COLO829 (cell line): ENCODE data around the gene NRXN3.

Experiments used
- DNase-seq: peaks from one replicate; pipeline ENCODE4 v3.0.0; 2012; ENCODE audit warnings: low spot score

The NRXN3 gene

GRCh38 chr14:79476552-79476951 lies 1306.4 kb downstream of the NRXN3 start:
- no peak for DNase-seq

GRCh38 chr14:79480212-79480611 lies 1310.0 kb downstream of the NRXN3 start:
- no peak for DNase-seq

GRCh38 chr14:79482825-79483224 lies 1312.7 kb downstream of the NRXN3 start:
- DNase-seq, result no peak

GRCh38 chr14:79483477-79484388 lies 1313.6 kb downstream of the NRXN3 start:
- DNase-seq, result peak; percentile 94

GRCh38 chr14:79487632-79488031 lies 1317.5 kb downstream of the NRXN3 start:
- DNase-seq, result no peak

GRCh38 chr14:79491161-79491560 lies 1321.0 kb downstream of the NRXN3 start:
- DNase-seq, result no peak

GRCh38 chr14:79493081-79493645 lies 1323.0 kb downstream of the NRXN3 start:
- no peak for DNase-seq

GRCh38 chr14:79496701-79497100 lies 1326.5 kb downstream of the NRXN3 start:
- DNase-seq, result no peak

- no peak for DNase-seq
Measured at GRCh38 chr14:79500489-79500888, 1330.3 kb downstream of the NRXN3 start.

GRCh38 chr14:79502136-79502750 lies 1332.1 kb downstream of the NRXN3 start:
- DNase-seq, result no peak

- no peak for DNase-seq
Measured at GRCh38 chr14:79502751-79503148, 1332.6 kb downstream of the NRXN3 start.

GRCh38 chr14:79510659-79511058 lies 1340.5 kb downstream of the NRXN3 start:
- DNase-seq, result no peak

GRCh38 chr14:79511146-79511545 lies 1341.0 kb downstream of the NRXN3 start:
- no peak for DNase-seq

- DNase-seq, result no peak
Measured at GRCh38 chr14:79513446-79513845, 1343.3 kb downstream of the NRXN3 start.

- no peak for DNase-seq
Measured at GRCh38 chr14:79514700-79515099, 1344.5 kb downstream of the NRXN3 start.

- DNase-seq, result no peak
Measured at GRCh38 chr14:79515158-79515557, 1345.0 kb downstream of the NRXN3 start.

- DNase-seq, result no peak
Measured at GRCh38 chr14:79516009-79516408, 1345.8 kb downstream of the NRXN3 start.

GRCh38 chr14:79525416-79525815 lies 1355.2 kb downstream of the NRXN3 start:
- no peak for DNase-seq

GRCh38 chr14:79528828-79529416 lies 1358.7 kb downstream of the NRXN3 start:
- DNase-seq, result no peak

- no peak for DNase-seq
Measured at GRCh38 chr14:79530555-79530954, 1360.4 kb downstream of the NRXN3 start.

- no peak for DNase-seq
Measured at GRCh38 chr14:79534703-79535353, 1364.7 kb downstream of the NRXN3 start.

- DNase-seq, result no peak
Measured at GRCh38 chr14:79540394-79540793, 1370.2 kb downstream of the NRXN3 start.
